ENCODE measurements around the gene LMO7. TPM values are rescaled to one million over a fixed set of nuclear protein-coding genes. Genes with fewer than 3 reads are reported as not detected.

The LMO7 gene
- total RNA-seq, 1 donor from 2014 or later: 60.8 TPM

- peak overlapping the region; percentile 73 for H3K4me3 Mint-ChIP-seq
- DNase-seq (ENCODE audit: low spot score in 2 of 2, unreplicated experiment in 2 of 2): no peak
- TF ChIP-seq CTCF (IDR thresholded peaks at IDR 0.05; ENCODE audit: unreplicated experiment): no peak
- H3K9me3 Mint-ChIP-seq: no peaks in the 10 kb centered on the region
- peak overlapping the region; percentile 60 for H3K27ac Mint-ChIP-seq
- peaks cover 20% of the 10 kb centered on the region for H3K4me1 Mint-ChIP-seq
- H3K36me3 Mint-ChIP-seq: no peaks in the 10 kb centered on the region
- H3K27me3 Mint-ChIP-seq (ENCODE audit: low read depth): peaks cover 9% of the 10 kb centered on the region
Measured at GRCh38 chr13:75637181-75637750, 1.1 kb downstream of the LMO7 start.

GRCh38 chr13:75639454-75639853 lies 3.3 kb downstream of the LMO7 start:
- no peak for TF ChIP-seq CTCF (IDR thresholded peaks at IDR 0.05; ENCODE audit: unreplicated experiment)
- H3K4me3 Mint-ChIP-seq: no peak overlapping the region
- H3K36me3 Mint-ChIP-seq: no peaks in the 10 kb centered on the region
- H3K4me1 Mint-ChIP-seq: peaks cover 16% of the 10 kb centered on the region
- peaks cover 9% of the 10 kb centered on the region for H3K27me3 Mint-ChIP-seq (ENCODE audit: low read depth)
- no peaks in the 10 kb centered on the region for H3K9me3 Mint-ChIP-seq
- H3K27ac Mint-ChIP-seq: no peak overlapping the region
- no peak for DNase-seq (ENCODE audit: low spot score in 2 of 2, unreplicated experiment in 2 of 2)

- no peak for TF ChIP-seq CTCF (IDR thresholded peaks at IDR 0.05; ENCODE audit: unreplicated experiment)
- Mint-ChIP-seq H3K27ac (no peak overlapping the region), H3K4me3 (no peak overlapping the region), H3K9me3 (no peaks in the 10 kb centered on the region), H3K27me3 (ENCODE audit: low read depth) (peaks cover 9% of the 10 kb centered on the region), H3K36me3 (peaks cover 2% of the 10 kb centered on the region), H3K4me1 (peaks cover 17% of the 10 kb centered on the region)
- no peak for DNase-seq (ENCODE audit: low spot score in 2 of 2, unreplicated experiment in 2 of 2)
Measured at GRCh38 chr13:75641026-75641425, 4.9 kb downstream of the LMO7 start.

GRCh38 chr13:75643182-75643581 lies 7.1 kb downstream of the LMO7 start:
- Mint-ChIP-seq H3K4me1 (peaks cover 7% of the 10 kb centered on the region), H3K4me3 (no peak overlapping the region), H3K27ac (peak overlapping the region; percentile 28), H3K27me3 (ENCODE audit: low read depth) (peaks cover 2% of the 10 kb centered on the region), H3K9me3 (no peaks in the 10 kb centered on the region), H3K36me3 (peaks cover 5% of the 10 kb centered on the region)
- no peak for TF ChIP-seq CTCF (IDR thresholded peaks at IDR 0.05; ENCODE audit: unreplicated experiment)
- no peak for DNase-seq (ENCODE audit: low spot score in 2 of 2, unreplicated experiment in 2 of 2)

- DNase-seq (ENCODE audit: low spot score in 2 of 2, unreplicated experiment in 2 of 2): no peak
Measured at GRCh38 chr13:75643693-75644092, 7.6 kb downstream of the LMO7 start.

More at GRCh38 chr13:75643693-75644092, 7.6 kb downstream of the LMO7 start:
- peaks cover 3% of the 10 kb centered on the region for H3K4me1 Mint-ChIP-seq
- H3K4me3 Mint-ChIP-seq: no peak overlapping the region
- peaks cover 9% of the 10 kb centered on the region for H3K36me3 Mint-ChIP-seq
- no peak for TF ChIP-seq CTCF (IDR thresholded peaks at IDR 0.05; ENCODE audit: unreplicated experiment)
- no peak overlapping the region for H3K27ac Mint-ChIP-seq
- peaks cover 2% of the 10 kb centered on the region for H3K27me3 Mint-ChIP-seq (ENCODE audit: low read depth)
- peaks cover 1% of the 10 kb centered on the region for H3K9me3 Mint-ChIP-seq

Data from mesothelial cell of epicardium (in vitro differentiated cells).